PC-3 (cell line): ENCODE data around the gene USP2. TPM values are rescaled to one million over a fixed set of nuclear protein-coding genes. Genes with fewer than 3 reads are reported as not detected.

Source experiments
- ATAC-seq: fragments of 200-7000 bp; cut with Tn5 transposase; 2 replicates; pipeline ENCODE4 v1.9.1; 2020; ENCODE audit warnings: mild to moderate bottlenecking, moderate library complexity
- BruUV-seq: library from RNA; stranded (reverse); fragments of 400-500 nt; replicated peaks from 2 replicates; lab custom pipeline; 2021; lab: Mats Ljungman, UMichigan
- CTCF ChIA-PET: fragments of 300-600 bp; sonication (Branson Sonifier 250); formaldehyde crosslinking; loops from one replicate; lab custom pipeline; 2022; ENCODE audit warnings: antibody characterized with exemption; lab: Charles Lee
- POLR2A ChIA-PET: fragments of 300-600 bp; sonication (Branson Sonifier 250); formaldehyde crosslinking; loops from one replicate; lab custom pipeline; 2022; ENCODE audit warnings: antibody characterized with exemption; ENCODE audit not compliant: unreplicated experiment; lab: Charles Lee
- DNase-seq: peaks from one replicate; pipeline ENCODE4 v3.0.0-alpha.2; 2015
- H2AFZ ChIP-seq: fragments of 300-600 bp; sonication (generic); 2 replicates; pipeline ENCODE4 v1.6.0; 2016; ENCODE audit warnings: antibody characterized with exemption, low read length
- H3F3A ChIP-seq: fragments of 300-600 bp; sonication (generic); one replicate; pipeline ENCODE4 v1.6.0; 2017; ENCODE audit warnings: antibody characterized with exemption, low read length, control low read depth, mild to moderate bottlenecking; ENCODE audit not compliant: unreplicated experiment
- H3K27ac ChIP-seq: fragments of 300-600 bp; sonication (generic); 2 replicates; pipeline ENCODE4 v1.5.1; 2016; ENCODE audit warnings: mild to moderate bottlenecking, low read length
- H3K27me3 ChIP-seq: fragments of 300-600 bp; sonication (generic); 2 replicates; pipeline ENCODE4 v1.6.1; 2016; ENCODE audit warnings: low read length, mixed read lengths
- H3K36me3 ChIP-seq: fragments of 300-600 bp; sonication (generic); 2 replicates; pipeline ENCODE4 v1.6.1; 2016; ENCODE audit warnings: low read depth, mixed run types, low read length, mixed read lengths
- H3K4me1 ChIP-seq: fragments of 300-600 bp; sonication (generic); 2 replicates; pipeline ENCODE4 v1.5.1; 2016; ENCODE audit warnings: low read length; ENCODE audit not compliant: insufficient read depth
- H3K4me2 ChIP-seq: fragments of 300-600 bp; sonication (generic); 2 replicates; pipeline ENCODE4 v1.6.0; 2016; ENCODE audit warnings: low read length
- H3K4me3 ChIP-seq: fragments of 300-600 bp; sonication (generic); 2 replicates; pipeline ENCODE4 v1.5.1; 2016; ENCODE audit warnings: mild to moderate bottlenecking, low read length, mixed read lengths
- H3K79me2 ChIP-seq: fragments of 300-600 bp; sonication (generic); 2 replicates; pipeline ENCODE4 v1.6.1; 2017; ENCODE audit warnings: low read length, mixed read lengths
- H3K9ac ChIP-seq: fragments of 300-600 bp; sonication (generic); 2 replicates; pipeline ENCODE4 v1.6.0; 2016; ENCODE audit warnings: mild to moderate bottlenecking, low read length
- H3K9me2 ChIP-seq: fragments of 300-600 bp; sonication (generic); replicated peaks from 2 replicates; pipeline ENCODE4 v1.6.1; 2016; ENCODE audit warnings: mixed run types, low read length, mixed read lengths
- H3K9me3 ChIP-seq: fragments of 300-600 bp; sonication (generic); 2 replicates; pipeline ENCODE4 v1.6.1; 2016; ENCODE audit warnings: low read length, mixed read lengths
- H4K20me1 ChIP-seq: fragments of 300-600 bp; sonication (generic); 2 replicates; pipeline ENCODE4 v1.6.1; 2016; ENCODE audit warnings: low read length, mixed read lengths
- EZH2 ChIP-seq: fragments of 300-600 bp; sonication (generic); IDR thresholded peaks from one replicate; pipeline ENCODE4 v1.6.1; 2017; ENCODE audit warnings: antibody characterized with exemption, mild to moderate bottlenecking, low read length; ENCODE audit not compliant: unreplicated experiment
- EZH2phosphoT487 ChIP-seq: fragments of 300-600 bp; sonication (generic); IDR thresholded peaks from 2 replicates; pipeline ENCODE4 v1.6.1; 2018; ENCODE audit warnings: mild to moderate bottlenecking, antibody characterized with exemption, low read length, borderline replicate concordance
- intact Hi-C: fragments of 100-400 bp; cut with micrococcal nuclease; formaldehyde crosslinking; loops from 2 replicates; pipeline ENCODE4 v1.9.0; 2023
- total RNA-seq: library from RNA; depleted of rRNA; stranded (reverse); fragments of >200 nt; gene quantifications from 2 replicates; pipeline ENCODE4 v1.2.3, GENCODE V29; 2014
- TF ChIP-seq, protein P1 (sequence below): fragments of 300-600 bp; sonication (generic); conservative IDR thresholded peaks from 2 replicates; pipeline ENCODE4 v1.5.1; 2017; ENCODE audit warnings: antibody characterized with exemption, low read depth, mild to moderate bottlenecking, low read length

The USP2 gene
- total RNA-seq, 1 experiment from 2014 or later, result 1.8 TPM

- Histone ChIP-seq H2AFZ (no peak overlapping the region), H3K27ac (no peak overlapping the region), H3K9me3 (peaks cover 22% of the 10 kb centered on the region), H3F3A (no peaks in the 10 kb centered on the region), H3K27me3 (no peaks in the 10 kb centered on the region), H3K36me3 (peaks cover 26% of the 10 kb centered on the region), H4K20me1 (no peaks in the 10 kb centered on the region), H3K4me2 (no peak overlapping the region), H3K4me1 (no peaks in the 10 kb centered on the region), H3K9ac (no peak overlapping the region), H3K9me2 (no peaks in the 10 kb centered on the region), H3K4me3 (no peak overlapping the region), H3K79me2 (no peaks in the 10 kb centered on the region)
- no TSS peak for BruUV-seq
- POLR2A ChIA-PET, result no interaction called here
- no peak for DNase-seq
- intact Hi-C loops, result no loop called here
- CTCF ChIA-PET, result no interaction called here
- no peak for TF ChIP-seq EZH2
- TF ChIP-seq, protein P1, sequence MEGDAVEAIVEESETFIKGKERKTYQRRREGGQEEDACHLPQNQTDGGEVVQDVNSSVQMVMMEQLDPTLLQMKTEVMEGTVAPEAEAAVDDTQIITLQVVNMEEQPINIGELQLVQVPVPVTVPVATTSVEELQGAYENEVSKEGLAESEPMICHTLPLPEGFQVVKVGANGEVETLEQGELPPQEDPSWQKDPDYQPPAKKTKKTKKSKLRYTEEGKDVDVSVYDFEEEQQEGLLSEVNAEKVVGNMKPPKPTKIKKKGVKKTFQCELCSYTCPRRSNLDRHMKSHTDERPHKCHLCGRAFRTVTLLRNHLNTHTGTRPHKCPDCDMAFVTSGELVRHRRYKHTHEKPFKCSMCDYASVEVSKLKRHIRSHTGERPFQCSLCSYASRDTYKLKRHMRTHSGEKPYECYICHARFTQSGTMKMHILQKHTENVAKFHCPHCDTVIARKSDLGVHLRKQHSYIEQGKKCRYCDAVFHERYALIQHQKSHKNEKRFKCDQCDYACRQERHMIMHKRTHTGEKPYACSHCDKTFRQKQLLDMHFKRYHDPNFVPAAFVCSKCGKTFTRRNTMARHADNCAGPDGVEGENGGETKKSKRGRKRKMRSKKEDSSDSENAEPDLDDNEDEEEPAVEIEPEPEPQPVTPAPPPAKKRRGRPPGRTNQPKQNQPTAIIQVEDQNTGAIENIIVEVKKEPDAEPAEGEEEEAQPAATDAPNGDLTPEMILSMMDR, result no peak
- no peak for TF ChIP-seq EZH2phosphoT487
- ATAC-seq, result no peak
Observed at GRCh38 chr11:119400860-119401259, 19.4 kb upstream of the USP2 start.

DNA sequence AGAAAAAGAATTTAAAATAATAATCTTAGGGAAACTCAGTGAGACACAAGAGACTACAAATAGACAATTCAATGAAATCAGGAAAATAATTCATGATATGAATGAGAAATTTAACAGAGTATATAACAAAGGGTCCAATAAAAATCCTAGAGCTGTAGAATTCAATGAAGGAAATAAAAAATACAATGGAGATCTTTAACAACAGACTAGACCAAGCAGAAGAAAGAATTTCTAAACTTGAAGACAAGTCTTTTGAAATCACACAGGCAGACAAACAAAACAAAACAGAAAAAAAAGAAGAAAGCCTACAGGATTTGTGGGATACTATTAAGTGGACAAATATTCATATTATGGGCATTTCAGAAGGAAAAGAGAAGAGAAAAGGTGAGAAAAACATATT, 16.2 kb upstream of the USP2 start:
- Histone ChIP-seq H3K4me1 (no peaks in the 10 kb centered on the region), H3K79me2 (no peaks in the 10 kb centered on the region), H2AFZ (no peak overlapping the region), H3K9me3 (peaks cover 22% of the 10 kb centered on the region), H3F3A (no peaks in the 10 kb centered on the region), H3K9me2 (no peaks in the 10 kb centered on the region), H3K9ac (no peak overlapping the region), H3K27ac (no peak overlapping the region), H3K4me3 (no peak overlapping the region), H4K20me1 (no peaks in the 10 kb centered on the region), H3K4me2 (no peak overlapping the region), H3K36me3 (peaks cover 26% of the 10 kb centered on the region), H3K27me3 (no peaks in the 10 kb centered on the region)
- POLR2A ChIA-PET, result no interaction called here
- TF ChIP-seq EZH2phosphoT487 (no peak), EZH2 (no peak)
- TF ChIP-seq, protein P1, result no peak
- ATAC-seq, result no peak
- DNase-seq, result no peak
- BruUV-seq, result no TSS peak
- CTCF ChIA-PET, result no interaction called here
- intact Hi-C loops, result no loop called here

DNA sequence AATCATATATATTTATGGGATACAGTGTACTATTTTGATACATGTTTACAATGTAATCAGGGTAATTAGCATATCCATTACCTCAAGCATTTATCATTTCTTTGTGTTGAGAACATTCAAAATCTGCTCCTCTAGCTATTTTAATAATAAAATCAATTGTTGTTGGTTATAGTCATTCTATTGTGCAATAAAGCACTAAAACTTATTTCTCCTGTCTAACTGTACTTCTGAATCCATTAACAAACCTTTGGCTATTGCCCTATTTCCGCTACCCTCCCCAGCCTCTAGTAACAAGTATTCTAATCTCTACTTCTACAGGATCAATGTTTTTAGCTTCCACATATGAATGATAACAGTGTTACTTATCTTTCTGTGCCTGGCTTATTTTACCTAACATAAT, 15.3 kb upstream of the USP2 start:
- DNase-seq (no peak), ATAC-seq (no peak)
- H3K27ac ChIP-seq, result no peak overlapping the region
- peaks cover 22% of the 10 kb centered on the region for H3K9me3 ChIP-seq
- no peak overlapping the region for H3K4me3 ChIP-seq
- BruUV-seq, result no TSS peak
- no peak overlapping the region for H3K4me2 ChIP-seq
- H4K20me1 ChIP-seq, result no peaks in the 10 kb centered on the region
- no peaks in the 10 kb centered on the region for H3F3A ChIP-seq
- CTCF ChIA-PET, result interaction anchor here (0.5 kb wide), 1 partner anchor 198 kb away, joined by 9 read pairs; no protein-coding TSS in a partner anchor
- H3K9ac ChIP-seq, result no peak overlapping the region
- no peaks in the 10 kb centered on the region for H3K79me2 ChIP-seq
- H2AFZ ChIP-seq, result no peak overlapping the region
- no peaks in the 10 kb centered on the region for H3K9me2 ChIP-seq
- H3K36me3 ChIP-seq, result peaks cover 26% of the 10 kb centered on the region
- no peaks in the 10 kb centered on the region for H3K4me1 ChIP-seq
- intact Hi-C loops, result no loop called here
- H3K27me3 ChIP-seq, result no peaks in the 10 kb centered on the region
- TF ChIP-seq EZH2phosphoT487 (no peak), EZH2 (no peak)
- TF ChIP-seq, protein P1, result no peak
- POLR2A ChIA-PET, result no interaction called here
